ENCODE measurements around the gene SPAG5.

SPAG5 gene

GRCh38 chr17:28624148-28624547 lies 25.3 kb upstream of the SPAG5 start:
- Histone ChIP-seq H3K27me3 (ENCODE audit: control insufficient read depth, low read length) (no peaks in the 10 kb centered on the region), H3K4me3 (ENCODE audit: low read length) (no peak overlapping the region), H3K36me3 (ENCODE audit: control insufficient read depth, low read length) (peaks cover 85% of the 10 kb centered on the region), H4K20me1 (ENCODE audit: control insufficient read depth, insufficient read depth, low read depth, low read length) (no peaks in the 10 kb centered on the region; the same call in 1 of the 2 replicates), H3K9me2 (replicated peaks; ENCODE audit: control insufficient read depth, low read length) (no peaks in the 10 kb centered on the region), H3K4me2 (ENCODE audit: low read length) (no peak overlapping the region), H3F3A (ENCODE audit: control insufficient read depth, insufficient read depth) (no peaks in the 10 kb centered on the region), H3K4me1 (ENCODE audit: control insufficient read depth, low read length) (no peaks in the 10 kb centered on the region), H3K9me3 (ENCODE audit: control insufficient read depth, insufficient read depth, low read length) (no peaks in the 10 kb centered on the region), H3K27ac (ENCODE audit: low read depth, low read length) (no peak overlapping the region), H3K79me2 (ENCODE audit: control insufficient read depth, low read length) (no peaks in the 10 kb centered on the region)
- TF ChIP-seq CTCF (IDR thresholded peaks at IDR 0.05; ENCODE audit: low read depth, low read length, poor library complexity, severe bottlenecking) (no peak), EZH2phosphoT487 (IDR thresholded peaks at IDR 0.05; ENCODE audit: borderline replicate concordance, low read length) (no peak)

GRCh38 chr17:28623696-28624095 lies 24.9 kb upstream of the SPAG5 start:
- H3F3A ChIP-seq (ENCODE audit: control insufficient read depth, insufficient read depth): no peaks in the 10 kb centered on the region
- no peak overlapping the region for H3K4me3 ChIP-seq (ENCODE audit: low read length)
- no peaks in the 10 kb centered on the region for H3K9me3 ChIP-seq (ENCODE audit: control insufficient read depth, insufficient read depth, low read length)
- H3K4me2 ChIP-seq (ENCODE audit: low read length): no peak overlapping the region
- no peaks in the 10 kb centered on the region for H3K27me3 ChIP-seq (ENCODE audit: control insufficient read depth, low read length)
- no peak overlapping the region for H3K27ac ChIP-seq (ENCODE audit: low read depth, low read length)
- H3K9me2 ChIP-seq (replicated peaks; ENCODE audit: control insufficient read depth, low read length): no peaks in the 10 kb centered on the region
- no peaks in the 10 kb centered on the region for H3K79me2 ChIP-seq (ENCODE audit: control insufficient read depth, low read length)
- H4K20me1 ChIP-seq (ENCODE audit: control insufficient read depth, insufficient read depth, low read depth, low read length): no peaks in the 10 kb centered on the region; the same call in 1 of the 2 replicates
- no peak for TF ChIP-seq EZH2phosphoT487 (IDR thresholded peaks at IDR 0.05; ENCODE audit: borderline replicate concordance, low read length)
- no peak for TF ChIP-seq CTCF (IDR thresholded peaks at IDR 0.05; ENCODE audit: low read depth, low read length, poor library complexity, severe bottlenecking)
- peaks cover 90% of the 10 kb centered on the region for H3K36me3 ChIP-seq (ENCODE audit: control insufficient read depth, low read length)
- H3K4me1 ChIP-seq (ENCODE audit: control insufficient read depth, low read length): no peaks in the 10 kb centered on the region

- Histone ChIP-seq H3K27ac (ENCODE audit: low read depth, low read length) (no peak overlapping the region), H3K4me1 (ENCODE audit: control insufficient read depth, low read length) (no peaks in the 10 kb centered on the region), H3K36me3 (ENCODE audit: control insufficient read depth, low read length) (peaks cover 90% of the 10 kb centered on the region), H3K79me2 (ENCODE audit: control insufficient read depth, low read length) (no peaks in the 10 kb centered on the region), H3K4me2 (ENCODE audit: low read length) (no peak overlapping the region), H3K9me3 (ENCODE audit: control insufficient read depth, insufficient read depth, low read length) (no peaks in the 10 kb centered on the region), H3K27me3 (ENCODE audit: control insufficient read depth, low read length) (no peaks in the 10 kb centered on the region), H3K4me3 (ENCODE audit: low read length) (no peak overlapping the region), H4K20me1 (ENCODE audit: control insufficient read depth, insufficient read depth, low read depth, low read length) (no peaks in the 10 kb centered on the region; the same call in 1 of the 2 replicates), H3F3A (ENCODE audit: control insufficient read depth, insufficient read depth) (0 out of 2 replicates have a peak, but pooled peaks cover 4% of the 10 kb centered on the region), H3K9me2 (replicated peaks; ENCODE audit: control insufficient read depth, low read length) (no peaks in the 10 kb centered on the region)
- TF ChIP-seq EZH2phosphoT487 (IDR thresholded peaks at IDR 0.05; ENCODE audit: borderline replicate concordance, low read length) (no peak), CTCF (IDR thresholded peaks at IDR 0.05; ENCODE audit: low read depth, low read length, poor library complexity, severe bottlenecking) (no peak)
Measured at GRCh38 chr17:28622186-28622585, 23.4 kb upstream of the SPAG5 start.

All from DOHH2 (cell line).